IMR-90 (cell line): ENCODE results near the gene DYTN.

Experiments used
- BHLHE40 ChIP-seq: fragments of 150-350 bp; IDR thresholded peaks from 2 replicates; pipeline ENCODE4 v1.6.1; 2016; ENCODE audit warnings: mild to moderate bottlenecking, low read depth, low read length
- CEBPB ChIP-seq: IDR thresholded peaks from 2 replicates; pipeline ENCODE4 v1.6.1; 2012; ENCODE audit warnings: low read depth, low read length, improper control_type of control experiment
- CHD1 ChIP-seq: IDR thresholded peaks from 2 replicates; pipeline ENCODE4 v1.6.1; 2012; ENCODE audit warnings: low read depth, low read length, improper control_type of control experiment
- FOS ChIP-seq: fragments of 150-350 bp; IDR thresholded peaks from 2 replicates; pipeline ENCODE4 v1.6.1; 2016; ENCODE audit warnings: low read depth, low read length
- POLR2A ChIP-seq: IDR thresholded peaks from 2 replicates; pipeline ENCODE4 v1.6.1; 2012; ENCODE audit warnings: mild to moderate bottlenecking, low read depth, low read length
- RAD21 ChIP-seq: IDR thresholded peaks from 2 replicates; pipeline ENCODE4 v1.6.1; 2012; ENCODE audit warnings: low read length, improper control_type of control experiment
- RCOR1 ChIP-seq: IDR thresholded peaks from 2 replicates; pipeline ENCODE4 v1.6.1; 2012; ENCODE audit warnings: mild to moderate bottlenecking, low read length, improper control_type of control experiment; ENCODE audit not compliant: insufficient replicate concordance
- RFX5 ChIP-seq: IDR thresholded peaks from 2 replicates; pipeline ENCODE4 v1.8.0; 2012; ENCODE audit warnings: low read depth, mild to moderate bottlenecking, low read length, moderate library complexity
- SMC3 ChIP-seq: fragments of 150-350 bp; IDR thresholded peaks from 2 replicates; pipeline ENCODE4 v1.6.1; 2016; ENCODE audit warnings: low read depth, mild to moderate bottlenecking, antibody characterized with exemption, low read length, moderate library complexity
- TF ChIP-seq, protein P1 (sequence below): conservative IDR thresholded peaks from 2 replicates; pipeline ENCODE4 v1.5.1; 2012; ENCODE audit warnings: mild to moderate bottlenecking, low read depth, low read length, improper control_type of control experiment
- TF ChIP-seq, protein P2 (sequence below): fragments of 150-350 bp; IDR thresholded peaks from 2 replicates; pipeline ENCODE4 v1.6.1; 2017; ENCODE audit warnings: mild to moderate bottlenecking, antibody characterized with exemption, low read length, low read depth

DNA sequence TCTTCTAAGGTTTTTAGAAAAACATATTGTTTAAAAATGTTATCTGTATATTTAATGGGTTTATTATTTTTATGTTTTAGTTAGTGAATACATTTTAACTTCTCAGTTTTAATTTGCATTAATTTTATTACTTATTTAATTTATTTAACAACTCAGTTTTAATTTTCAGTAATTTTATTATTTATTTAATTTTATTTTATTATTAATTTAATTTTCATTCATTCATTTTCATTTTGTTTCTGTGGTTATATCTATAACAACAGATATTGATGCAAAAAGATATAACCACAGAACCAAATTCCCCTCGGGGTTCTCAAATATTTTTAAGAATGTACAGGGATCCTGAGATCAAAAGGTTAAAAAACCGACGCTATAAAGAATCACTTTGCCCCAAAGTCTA is 52.9 kb downstream of the DYTN start:
- TF ChIP-seq FOS (no peak), RCOR1 (no peak), POLR2A (no peak), RAD21 (no peak), RFX5 (no peak), CEBPB (no peak), CHD1 (no peak), BHLHE40 (no peak), SMC3 (no peak)
- TF ChIP-seq, protein P1, sequence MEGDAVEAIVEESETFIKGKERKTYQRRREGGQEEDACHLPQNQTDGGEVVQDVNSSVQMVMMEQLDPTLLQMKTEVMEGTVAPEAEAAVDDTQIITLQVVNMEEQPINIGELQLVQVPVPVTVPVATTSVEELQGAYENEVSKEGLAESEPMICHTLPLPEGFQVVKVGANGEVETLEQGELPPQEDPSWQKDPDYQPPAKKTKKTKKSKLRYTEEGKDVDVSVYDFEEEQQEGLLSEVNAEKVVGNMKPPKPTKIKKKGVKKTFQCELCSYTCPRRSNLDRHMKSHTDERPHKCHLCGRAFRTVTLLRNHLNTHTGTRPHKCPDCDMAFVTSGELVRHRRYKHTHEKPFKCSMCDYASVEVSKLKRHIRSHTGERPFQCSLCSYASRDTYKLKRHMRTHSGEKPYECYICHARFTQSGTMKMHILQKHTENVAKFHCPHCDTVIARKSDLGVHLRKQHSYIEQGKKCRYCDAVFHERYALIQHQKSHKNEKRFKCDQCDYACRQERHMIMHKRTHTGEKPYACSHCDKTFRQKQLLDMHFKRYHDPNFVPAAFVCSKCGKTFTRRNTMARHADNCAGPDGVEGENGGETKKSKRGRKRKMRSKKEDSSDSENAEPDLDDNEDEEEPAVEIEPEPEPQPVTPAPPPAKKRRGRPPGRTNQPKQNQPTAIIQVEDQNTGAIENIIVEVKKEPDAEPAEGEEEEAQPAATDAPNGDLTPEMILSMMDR: no peak
- TF ChIP-seq, protein P2, sequence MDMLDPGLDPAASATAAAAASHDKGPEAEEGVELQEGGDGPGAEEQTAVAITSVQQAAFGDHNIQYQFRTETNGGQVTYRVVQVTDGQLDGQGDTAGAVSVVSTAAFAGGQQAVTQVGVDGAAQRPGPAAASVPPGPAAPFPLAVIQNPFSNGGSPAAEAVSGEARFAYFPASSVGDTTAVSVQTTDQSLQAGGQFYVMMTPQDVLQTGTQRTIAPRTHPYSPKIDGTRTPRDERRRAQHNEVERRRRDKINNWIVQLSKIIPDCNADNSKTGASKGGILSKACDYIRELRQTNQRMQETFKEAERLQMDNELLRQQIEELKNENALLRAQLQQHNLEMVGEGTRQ: no peak
